SK-N-SH treated with all-trans-retinoic acid at 6 μM for 48 hours (cell line): ENCODE measurements around the gene TRIM59.

Source experiments
- ATAC-seq: fragments of 200-7000 bp; cut with Tn5 transposase; 3 replicates; pipeline ENCODE4 v1.9.1; 2020; ENCODE audit warnings: mild to moderate bottlenecking, moderate library complexity
- ARNTL ChIP-seq: fragments of 450-650 bp; formaldehyde crosslinking; IDR thresholded peaks from 2 replicates; pipeline ENCODE4 v1.5.0; 2020; ENCODE audit warnings: low read depth, mild to moderate bottlenecking, moderate library complexity, borderline replicate concordance
- BACH2 ChIP-seq: fragments of 250-450 bp; sonication (Bioruptor Pico); IDR thresholded peaks from 2 replicates; pipeline ENCODE4 v1.9.0; 2021; ENCODE audit warnings: mild to moderate bottlenecking, borderline replicate concordance
- CREB5 ChIP-seq: fragments of 250-450 bp; sonication (Bioruptor Pico); IDR thresholded peaks from 2 replicates; pipeline ENCODE4 v1.5.1; 2020; ENCODE audit warnings: low read depth, mild to moderate bottlenecking, moderate library complexity
- CSDC2 ChIP-seq: fragments of 250-450 bp; sonication (Bioruptor Pico); IDR thresholded peaks from 2 replicates; pipeline ENCODE4 v1.5.0; 2020; ENCODE audit warnings: mild to moderate bottlenecking, moderate library complexity
- CSRNP3 ChIP-seq: fragments of 250-450 bp; sonication (Bioruptor Pico); IDR thresholded peaks from 2 replicates; pipeline ENCODE4 v1.5.1; 2021; ENCODE audit warnings: mild to moderate bottlenecking, moderate library complexity
- ESRRG ChIP-seq: fragments of 250-450 bp; sonication (Bioruptor Pico); IDR thresholded peaks from 2 replicates; pipeline ENCODE4 v1.6.1; 2021; ENCODE audit warnings: mild to moderate bottlenecking
- GLIS3 ChIP-seq: fragments of 250-450 bp; sonication (Bioruptor Pico); IDR thresholded peaks from 2 replicates; pipeline ENCODE4 v1.5.0; 2020; ENCODE audit warnings: mild to moderate bottlenecking, moderate library complexity
- ISL1 ChIP-seq: fragments of 250-450 bp; sonication (Bioruptor Pico); IDR thresholded peaks from 2 replicates; pipeline ENCODE4 v2.1.2; 2022; ENCODE audit warnings: mild to moderate bottlenecking, moderate library complexity
- OSR1 ChIP-seq: fragments of 250-450 bp; sonication (Bioruptor Pico); IDR thresholded peaks from 2 replicates; pipeline ENCODE4 v1.8.0; 2022; ENCODE audit warnings: moderate library complexity, mild to moderate bottlenecking, inconsistent platforms
- PATZ1 ChIP-seq: fragments of 250-450 bp; sonication (Bioruptor Pico); IDR thresholded peaks from 2 replicates; pipeline ENCODE4 v1.8.0; 2020; ENCODE audit warnings: mild to moderate bottlenecking, moderate library complexity, borderline replicate concordance
- POU6F1 ChIP-seq: fragments of 250-450 bp; sonication (Bioruptor Pico); IDR thresholded peaks from 2 replicates; pipeline ENCODE4 v1.8.0; 2021; ENCODE audit warnings: low read depth, mild to moderate bottlenecking, moderate library complexity, borderline replicate concordance
- RARB ChIP-seq: fragments of 250-450 bp; sonication (Bioruptor Pico); IDR thresholded peaks from 2 replicates; pipeline ENCODE4 v1.8.0; 2021; ENCODE audit warnings: mild to moderate bottlenecking, moderate library complexity
- SNAI2 ChIP-seq: fragments of 250-450 bp; sonication (Bioruptor Pico); IDR thresholded peaks from 2 replicates; pipeline ENCODE4 v1.5.0; 2020; ENCODE audit warnings: mild to moderate bottlenecking, moderate library complexity
- TCF4 ChIP-seq: fragments of 250-450 bp; sonication (Bioruptor Pico); IDR thresholded peaks from 2 replicates; pipeline ENCODE4 v1.8.0; 2021; ENCODE audit warnings: mild to moderate bottlenecking, moderate library complexity, borderline replicate concordance
- TOX ChIP-seq: fragments of 250-450 bp; sonication (Bioruptor Pico); IDR thresholded peaks from 2 replicates; pipeline ENCODE4 v1.8.0; 2021; ENCODE audit warnings: mild to moderate bottlenecking, moderate library complexity, borderline replicate concordance
- ZC3H10 ChIP-seq: fragments of 250-450 bp; sonication (Bioruptor Pico); IDR thresholded peaks from 2 replicates; pipeline ENCODE4 v1.5.1; 2021; ENCODE audit warnings: mild to moderate bottlenecking, moderate library complexity
- ZFP3 ChIP-seq: fragments of 250-450 bp; sonication (Bioruptor Pico); IDR thresholded peaks from 2 replicates; pipeline ENCODE4 v1.5.0; 2020; ENCODE audit warnings: mild to moderate bottlenecking, moderate library complexity
- ZFP30 ChIP-seq: fragments of 450-650 bp; formaldehyde crosslinking; IDR thresholded peaks from 2 replicates; pipeline ENCODE4 v1.5.0; 2022; ENCODE audit warnings: mild to moderate bottlenecking, moderate library complexity
- ZNF565 ChIP-seq: fragments of 450-650 bp; formaldehyde crosslinking; conservative IDR thresholded peaks from 2 replicates; pipeline ENCODE4 v1.5.0; 2020; ENCODE audit warnings: low read depth, mild to moderate bottlenecking, moderate library complexity
- ZNF70 ChIP-seq: fragments of 450-650 bp; formaldehyde crosslinking; IDR thresholded peaks from 2 replicates; pipeline ENCODE4 v1.5.0; 2020; ENCODE audit warnings: mild to moderate bottlenecking, moderate library complexity
- ZNF8 ChIP-seq: fragments of 450-650 bp; formaldehyde crosslinking; IDR thresholded peaks from 2 replicates; pipeline ENCODE4 v1.5.0; 2020; ENCODE audit warnings: mild to moderate bottlenecking, moderate library complexity

Gene TRIM59

GRCh38 chr3:160403028-160403545 is 46.5 kb downstream of the TRIM59 start:
- no peak for TF ChIP-seq ZFP3 (CRISPR knock-in tag)
- TF ChIP-seq ESRRG (CRISPR knock-in tag) = no peak
- TF ChIP-seq BACH2 (CRISPR knock-in tag) = no peak
- TF ChIP-seq ZNF70 (CRISPR knock-in tag) = no peak
- no peak for TF ChIP-seq CREB5 (CRISPR knock-in tag)
- no peak for TF ChIP-seq CSRNP3 (CRISPR knock-in tag)
- TF ChIP-seq ZNF565 (CRISPR knock-in tag) = no peak
- no peak for TF ChIP-seq TCF4 (CRISPR knock-in tag)
- no peak for TF ChIP-seq ZFP30 (CRISPR knock-in tag)
- TF ChIP-seq ZC3H10 (CRISPR knock-in tag) = no peak
- no peak for TF ChIP-seq SNAI2 (CRISPR knock-in tag)
- TF ChIP-seq CSDC2 = no peak
- no peak for TF ChIP-seq TOX (CRISPR knock-in tag)
- no peak for TF ChIP-seq RARB (CRISPR knock-in tag)
- no peak for TF ChIP-seq OSR1 (CRISPR knock-in tag)
- no peak for TF ChIP-seq GLIS3
- TF ChIP-seq, all 23 proteins: peak for 0

GRCh38 chr3:160402221-160403027 is 47.2 kb downstream of the TRIM59 start:
- no peak for TF ChIP-seq PATZ1
- TF ChIP-seq BACH2 (CRISPR knock-in tag) = no peak
- no peak for TF ChIP-seq GLIS3
- no peak for TF ChIP-seq ISL1 (CRISPR knock-in tag)
- no peak for TF ChIP-seq SNAI2 (CRISPR knock-in tag)
- no peak for TF ChIP-seq CSRNP3 (CRISPR knock-in tag)
- TF ChIP-seq ESRRG (CRISPR knock-in tag) = no peak
- TF ChIP-seq OSR1 (CRISPR knock-in tag) = no peak
- TF ChIP-seq POU6F1 (CRISPR knock-in tag) = no peak
- TF ChIP-seq RARB (CRISPR knock-in tag) = no peak
- no peak for TF ChIP-seq ZFP3 (CRISPR knock-in tag)
- TF ChIP-seq ZC3H10 (CRISPR knock-in tag) = no peak
- TF ChIP-seq ZNF8 (CRISPR knock-in tag) = no peak
- TF ChIP-seq ZFP30 (CRISPR knock-in tag) = no peak
- no peak for TF ChIP-seq ARNTL (CRISPR knock-in tag)
- TF ChIP-seq TCF4 (CRISPR knock-in tag) = no peak
- ATAC-seq = no peak

More at GRCh38 chr3:160403028-160403545, 46.5 kb downstream of the TRIM59 start:
- ATAC-seq = no peak
